GM18505 (cell line): Measurements from ENCODE around the gene KLHDC10.

Experiments
- ATAC-seq: cut with Tn5 transposase; IDR thresholded peaks from one replicate; pipeline ENCODE4 v1.9.1; 2021; ENCODE audit not compliant: unreplicated experiment
- POLR2A ChIP-seq: IDR thresholded peaks from 4 replicates; pipeline ENCODE4 v1.6.1; 2011; ENCODE audit warnings: borderline replicate concordance; ENCODE audit not compliant: insufficient read depth, insufficient read length; ENCODE audit errors: extremely low read depth

The KLHDC10 gene

DNA sequence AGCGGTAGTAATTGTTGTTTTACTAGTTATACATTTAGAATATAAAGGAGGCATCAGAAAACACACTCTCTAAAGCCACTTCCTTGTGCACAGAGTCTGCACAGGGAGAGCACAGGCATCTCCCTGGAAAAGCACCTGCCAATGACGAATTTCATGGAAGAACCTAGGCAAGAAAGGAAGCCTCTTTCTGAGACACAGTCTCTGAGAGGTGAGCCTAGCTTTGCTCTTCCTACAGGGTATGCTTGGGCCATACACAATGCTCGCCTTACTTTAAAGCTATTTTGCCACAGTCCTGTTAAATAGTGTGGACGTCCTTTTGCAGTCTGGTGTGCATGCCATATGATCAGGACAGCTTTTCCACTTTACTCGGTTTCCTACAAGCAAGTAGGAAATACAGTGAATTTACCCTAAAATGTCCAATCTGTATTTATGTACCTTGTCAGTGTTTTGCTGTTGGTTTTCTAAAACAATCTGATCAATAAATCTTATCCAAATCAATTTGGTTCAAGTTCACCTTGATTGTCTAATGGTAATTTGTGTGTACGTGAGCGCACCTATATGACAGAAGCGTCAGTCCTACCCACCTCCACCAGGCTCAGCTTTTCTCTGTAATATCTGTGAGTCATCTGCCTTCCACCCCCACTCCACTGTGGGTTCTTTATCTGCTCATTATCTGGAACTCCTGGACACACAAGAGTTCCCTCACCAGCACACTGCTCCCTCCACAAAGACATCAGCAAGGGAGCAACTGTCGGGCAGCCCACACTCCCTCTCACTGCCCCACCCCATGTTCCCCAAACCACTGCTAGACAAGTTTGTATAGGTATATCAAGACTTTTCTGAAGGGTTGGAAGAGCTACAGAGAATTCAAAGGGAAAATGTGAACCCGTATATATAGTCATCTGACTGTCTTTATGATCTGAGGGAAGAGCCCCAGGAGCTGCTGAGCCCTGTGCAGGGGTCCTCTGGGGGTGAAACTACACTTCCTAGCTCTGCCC lies 65.2 kb downstream of the KLHDC10 start:
- no peak for TF ChIP-seq POLR2A
- no peak for ATAC-seq

GRCh38 chr7:130136579-130137167 lies 66.3 kb downstream of the KLHDC10 start:
- no peak for TF ChIP-seq POLR2A
- no peak for ATAC-seq

DNA sequence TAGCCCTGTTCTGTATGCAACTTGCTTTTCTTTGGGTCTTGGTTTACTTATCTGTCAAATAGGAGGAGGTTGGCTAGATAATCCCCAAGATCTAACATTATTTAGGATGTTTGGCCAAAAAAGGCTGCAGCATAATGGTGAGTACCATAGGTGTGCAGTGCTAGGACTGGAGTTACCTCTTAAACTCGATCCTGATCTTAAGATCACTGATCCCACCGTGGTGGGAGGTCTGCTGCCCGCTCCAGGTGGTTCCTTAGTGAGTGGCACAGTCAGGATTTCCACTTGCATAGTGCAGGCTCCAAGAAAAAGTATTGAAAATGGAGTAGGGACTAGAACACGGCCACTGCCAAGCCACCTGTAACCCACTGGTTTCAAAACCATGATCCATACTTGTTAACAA lies 66.9 kb downstream of the KLHDC10 start:
- no peak for ATAC-seq
- TF ChIP-seq POLR2A, result no peak

- ATAC-seq, result no peak
- TF ChIP-seq POLR2A, result no peak
These were observed 69.0 kb downstream of the KLHDC10 start for GRCh38 chr7:130139193-130139960.

DNA sequence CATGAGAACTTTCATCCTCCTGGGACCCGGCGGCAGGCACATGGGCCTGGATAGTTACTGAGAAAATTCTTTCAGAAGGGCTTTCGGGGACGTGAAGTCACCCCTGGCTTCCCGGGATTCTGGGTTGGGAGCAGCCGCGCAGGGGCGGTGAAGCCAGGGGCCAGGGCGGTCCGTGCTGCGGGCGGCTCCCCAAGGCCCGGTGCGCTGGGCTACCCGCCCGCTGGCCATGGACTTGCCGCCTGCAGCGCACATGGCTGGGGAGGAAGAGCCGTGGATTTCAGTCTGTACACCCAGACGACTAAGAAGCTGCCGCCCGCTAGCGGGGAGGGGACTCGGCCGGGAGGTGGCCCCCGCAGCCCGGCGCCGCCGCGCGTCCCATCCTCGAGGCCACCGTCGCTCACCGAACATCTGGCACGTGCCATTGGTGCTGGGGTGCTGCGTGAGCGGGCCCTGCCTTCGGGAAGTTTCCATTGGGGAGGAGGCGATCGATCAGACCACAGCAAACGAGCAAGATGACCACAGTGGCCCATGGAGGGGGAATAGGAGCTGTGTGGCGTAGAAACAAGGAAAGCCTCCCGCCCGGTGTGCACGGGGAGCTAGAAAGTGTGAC lies 70.3 kb downstream of the KLHDC10 start:
- ATAC-seq, result no peak
- TF ChIP-seq POLR2A, result no peak

GRCh38 chr7:130141161-130141883 lies 71.0 kb downstream of the KLHDC10 start:
- ATAC-seq, result peak; percentile 50
- TF ChIP-seq POLR2A, result peak; percentile 49

- no peak for ATAC-seq
- no peak for TF ChIP-seq POLR2A
These were observed 71.7 kb downstream of the KLHDC10 start for GRCh38 chr7:130141884-130142653.

DNA sequence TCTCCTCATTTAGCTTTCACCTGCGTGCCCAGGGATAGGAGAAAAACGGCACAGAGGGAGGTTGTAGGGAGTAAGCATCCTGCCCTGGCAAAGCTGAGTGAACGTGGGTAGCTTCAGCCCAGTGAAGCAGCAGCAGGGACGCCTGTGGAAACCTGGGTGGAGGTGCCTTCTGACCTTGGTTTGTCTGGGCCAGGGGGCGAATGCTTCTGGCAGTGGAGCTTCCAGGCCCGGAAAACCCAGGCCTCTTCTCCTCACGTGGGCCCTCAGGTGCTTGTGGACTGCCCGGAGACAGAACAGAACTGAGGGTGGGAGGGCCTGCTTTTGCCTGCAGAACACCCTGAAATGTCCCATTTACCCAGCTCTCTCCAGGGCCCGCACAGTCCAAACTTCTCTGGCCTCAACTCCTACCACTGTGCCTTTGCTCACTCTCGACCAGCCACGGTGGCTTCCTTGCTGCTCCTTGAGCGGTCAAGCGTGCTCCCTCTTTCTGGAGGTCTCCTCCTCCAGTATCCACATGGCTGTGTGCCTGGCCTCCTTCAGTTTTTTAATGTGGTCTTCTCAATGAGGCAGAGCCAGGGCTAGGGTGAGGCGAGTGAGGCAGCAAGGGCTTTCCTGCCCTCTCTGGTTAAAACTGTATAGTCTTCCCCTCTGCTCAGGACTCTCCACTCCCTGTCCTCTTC lies 72.5 kb downstream of the KLHDC10 start:
- TF ChIP-seq POLR2A, result no peak
- ATAC-seq, result no peak

- TF ChIP-seq POLR2A, result no peak
- ATAC-seq, result no peak
These were observed 73.0 kb downstream of the KLHDC10 start for GRCh38 chr7:130143334-130143732.

DNA sequence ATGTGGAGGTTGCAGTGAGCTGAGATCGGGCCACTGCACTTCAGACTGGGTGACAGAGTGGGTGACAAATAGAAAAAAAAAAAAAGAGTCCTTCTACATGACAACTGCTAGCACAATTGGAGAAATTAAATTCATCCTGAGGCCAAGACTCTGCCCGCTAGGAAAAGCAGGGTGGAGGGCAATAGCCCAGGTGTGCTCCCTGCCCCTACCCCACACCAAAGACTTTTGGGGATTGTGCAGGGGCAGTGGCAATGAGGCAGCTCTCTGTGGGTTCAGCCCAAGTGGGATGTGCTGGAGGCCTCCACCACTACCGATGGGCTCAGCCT lies 73.6 kb downstream of the KLHDC10 start:
- no peak for ATAC-seq
- TF ChIP-seq POLR2A, result no peak
